Epithelial cell of prostate (primary cell): ENCODE measurements around the gene EXTL2.
A peak's percentile ranks its signal among the peaks of the same experiment; 100 is the strongest.
"Not testable (repeated sequence)": the region's sequence is repeated elsewhere in the genome, so short reads cannot be mapped to it uniquely, and the experiment has no call there.

Source experiments
- DNase-seq: peaks from one replicate; pipeline ENCODE4 v3.0.0-alpha.2; 2011; ENCODE audit warnings: low read depth, low spot score
- H3K27ac ChIP-seq: fragments of 450-650 bp; 2 replicates; pipeline ENCODE4 v1.5.1; 2017; ENCODE audit warnings: mild to moderate bottlenecking

EXTL2 gene

DNA sequence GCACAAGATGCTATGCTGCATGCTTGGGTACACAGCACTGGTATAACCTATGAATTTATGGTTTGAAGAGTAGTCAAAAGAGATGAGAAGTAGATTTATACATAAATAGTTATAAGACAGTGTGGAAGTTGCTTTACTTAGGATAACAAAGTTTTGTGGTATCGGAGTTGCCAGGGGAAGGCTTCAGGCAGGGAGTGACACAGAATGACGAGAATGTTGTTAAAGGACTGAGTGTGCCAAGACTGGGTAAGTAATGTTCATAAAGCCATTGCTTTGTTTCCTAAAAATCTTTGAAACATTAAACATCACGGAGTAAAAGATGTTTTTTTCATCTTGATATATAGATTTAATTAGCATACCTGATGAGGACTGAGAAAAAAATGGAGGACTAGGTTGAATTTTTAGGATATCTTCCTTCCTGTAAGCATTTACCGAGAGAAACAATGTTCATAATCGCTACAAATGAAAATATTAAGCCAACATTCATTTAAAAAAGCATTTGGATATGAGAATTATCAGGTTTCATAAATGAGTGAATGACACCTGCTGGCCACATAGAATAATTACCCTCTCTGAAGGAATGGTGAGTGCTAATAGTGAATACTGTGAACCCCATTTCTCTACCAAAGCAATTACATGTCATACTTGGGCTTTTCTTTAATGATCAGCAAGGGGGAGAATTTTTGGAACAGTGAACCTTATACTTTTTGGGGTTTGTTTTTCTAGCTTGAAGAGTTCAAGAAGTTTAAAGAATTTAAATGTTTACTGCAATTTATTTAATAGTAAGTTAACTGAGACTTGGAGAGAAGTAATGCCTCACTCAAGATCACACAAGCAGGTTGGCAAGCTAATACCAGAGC, 28.4 kb downstream of the EXTL2 start:
- no peak overlapping the region for H3K27ac ChIP-seq
- no peak for DNase-seq

DNA sequence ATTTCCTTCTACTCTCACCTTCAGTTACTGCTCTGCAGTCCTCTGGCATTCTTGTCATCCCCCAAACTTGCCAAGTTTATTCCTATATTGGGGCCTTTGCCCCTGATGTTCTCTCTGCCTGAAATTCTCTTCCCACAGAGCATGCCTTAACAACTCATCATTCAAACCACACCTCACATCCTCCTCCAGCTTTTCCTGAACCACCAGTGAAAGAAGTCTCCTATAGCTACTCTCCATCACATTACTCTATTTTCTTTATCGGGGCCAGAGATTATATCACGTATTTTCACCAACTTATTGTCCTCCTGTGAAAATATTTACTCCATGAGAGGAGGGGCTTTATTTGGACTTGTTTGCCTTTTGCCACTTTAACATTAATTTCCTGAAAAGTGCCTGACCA, 32.1 kb downstream of the EXTL2 start:
- no peak for DNase-seq
- H3K27ac ChIP-seq = no peak overlapping the region

DNA sequence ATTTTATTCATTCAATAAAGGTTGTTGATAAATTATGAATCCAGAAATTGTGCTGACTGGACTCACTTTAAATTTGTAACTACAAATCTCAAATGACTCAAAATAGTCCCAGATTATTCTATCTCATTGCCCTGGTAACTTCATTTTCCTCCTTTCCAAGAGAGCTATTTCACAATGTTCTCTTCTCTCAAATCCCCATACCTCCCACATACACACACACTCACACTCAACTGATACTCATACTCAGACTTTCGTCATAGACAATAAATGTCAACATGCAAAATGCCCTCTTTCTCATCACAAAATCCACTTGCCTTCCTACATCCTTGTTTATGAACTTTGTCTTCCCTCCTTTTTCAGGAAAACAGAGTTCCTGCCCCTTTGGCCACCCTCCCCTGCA, 33.3 kb downstream of the EXTL2 start:
- DNase-seq = no peak
- H3K27ac ChIP-seq = no peak overlapping the region

DNA sequence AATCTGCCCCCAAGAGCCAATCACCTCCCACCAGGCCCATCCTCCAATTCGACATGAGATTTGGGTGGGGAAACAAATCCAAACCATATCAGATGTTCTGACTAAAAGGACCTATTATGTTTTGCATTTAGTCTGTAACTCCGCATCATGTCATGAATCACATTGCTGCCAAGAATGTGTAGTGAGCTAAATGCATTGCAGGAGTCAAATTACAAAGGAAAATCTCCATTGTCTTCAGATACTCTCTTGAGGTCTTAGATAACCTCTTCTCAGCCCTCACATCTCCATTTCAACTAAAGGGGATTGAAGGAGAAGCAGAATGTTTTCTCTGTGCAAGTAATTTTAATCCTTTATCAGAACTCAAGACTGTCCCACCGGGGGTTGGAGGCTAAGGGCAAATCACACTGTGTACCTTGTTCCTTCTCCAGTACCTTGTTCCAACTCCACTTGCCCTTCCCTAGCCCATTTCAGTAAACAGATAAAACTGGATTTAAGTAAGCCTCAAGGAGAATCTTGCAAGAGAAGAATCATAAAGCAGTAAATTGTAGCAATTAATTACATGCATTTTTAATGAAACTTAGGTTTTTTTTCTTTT, 34.1 kb downstream of the EXTL2 start:
- DNase-seq = no peak
- H3K27ac ChIP-seq = no peak overlapping the region

DNA sequence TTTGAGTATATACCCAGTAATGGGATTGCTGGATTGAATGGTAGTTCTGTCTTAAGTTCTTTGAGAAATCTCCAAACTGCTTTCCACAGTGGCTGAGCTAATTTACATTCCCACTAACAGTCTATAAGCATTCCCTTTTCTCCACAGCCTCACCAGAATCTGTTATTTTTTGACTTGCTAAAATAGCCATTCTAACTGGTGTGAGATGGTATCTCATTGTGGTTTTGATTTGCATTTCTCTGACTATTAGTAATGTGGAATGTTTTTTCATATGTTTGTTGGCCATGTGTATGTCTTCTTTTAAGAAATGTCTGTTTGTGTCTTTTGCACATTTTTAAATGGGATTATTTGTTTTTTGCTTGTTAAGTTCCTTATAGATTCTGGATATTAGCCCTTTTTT, 39.5 kb downstream of the EXTL2 start:
- not testable (repeated sequence) for H3K27ac ChIP-seq, DNase-seq

DNA sequence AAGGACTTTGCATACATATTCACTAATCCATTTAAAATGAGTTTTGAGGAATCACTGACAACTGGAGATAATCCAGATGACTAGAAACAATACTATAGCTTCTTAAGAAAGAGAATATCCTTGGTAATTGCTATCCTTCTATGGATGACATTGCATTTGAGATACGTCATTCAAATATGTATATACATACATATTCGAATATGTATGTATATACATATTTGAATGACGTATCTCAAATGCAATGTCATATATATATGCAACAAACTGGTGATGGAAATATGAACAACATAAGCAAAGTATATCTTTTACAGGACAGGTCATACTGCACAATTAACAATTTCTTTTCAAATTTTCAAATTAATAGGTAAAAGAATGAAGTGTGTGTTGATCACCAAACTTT, 41.7 kb downstream of the EXTL2 start:
- no peak overlapping the region for H3K27ac ChIP-seq
- no peak for DNase-seq

DNA sequence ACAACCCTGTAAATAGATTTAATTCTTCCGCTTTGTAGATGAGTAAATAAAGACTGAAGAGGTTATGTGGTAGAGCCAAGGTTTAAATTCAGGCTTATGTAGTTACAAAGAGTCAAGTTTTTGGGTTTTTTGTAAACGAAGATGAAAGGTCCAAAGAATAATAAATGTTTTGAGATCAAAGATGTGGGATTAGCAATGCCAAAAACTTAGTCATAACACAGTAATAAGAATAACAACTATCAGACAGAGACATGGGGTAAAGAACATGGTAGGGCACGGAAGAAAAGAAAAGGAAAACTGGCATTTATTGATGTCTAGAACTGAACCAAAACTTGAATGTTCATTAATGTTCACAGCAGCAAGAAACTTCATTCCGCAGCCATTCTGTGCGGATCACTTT, 42.9 kb downstream of the EXTL2 start:
- no peak for DNase-seq
- no peak overlapping the region for H3K27ac ChIP-seq

DNA sequence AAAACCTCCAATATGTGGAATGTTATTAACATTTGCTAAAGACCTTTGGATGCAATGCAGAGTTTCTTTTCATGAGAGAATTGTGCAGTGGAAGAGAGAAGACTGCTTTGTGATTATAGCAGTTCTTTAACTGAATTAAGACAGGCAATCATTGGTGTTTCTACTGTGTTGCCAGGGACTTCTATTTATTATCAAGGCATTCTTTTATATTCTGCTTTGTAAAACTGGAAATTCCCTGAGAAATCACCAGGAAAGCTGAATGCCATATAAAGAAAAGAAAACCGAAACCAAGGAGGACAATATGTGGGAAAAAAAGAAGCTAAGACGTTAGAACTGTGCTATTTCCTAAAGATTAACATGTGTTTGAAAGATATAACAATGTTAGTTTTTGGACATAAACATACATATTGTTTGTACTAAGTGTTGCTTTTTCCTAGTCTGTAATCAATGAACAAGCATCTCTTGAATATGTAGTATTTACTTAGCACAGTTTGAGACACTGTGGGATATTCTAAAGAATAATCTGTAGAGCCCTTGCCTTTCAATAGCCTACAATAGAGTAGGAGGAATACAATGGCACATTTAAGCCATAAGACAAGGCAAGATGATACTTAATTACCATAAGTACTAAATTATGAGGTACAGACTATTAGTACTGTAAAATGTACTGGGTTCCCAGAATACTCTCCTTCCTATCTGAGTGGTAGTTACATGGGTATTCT, 47.1 kb downstream of the EXTL2 start:
- DNase-seq = no peak
- no peak overlapping the region for H3K27ac ChIP-seq

DNA sequence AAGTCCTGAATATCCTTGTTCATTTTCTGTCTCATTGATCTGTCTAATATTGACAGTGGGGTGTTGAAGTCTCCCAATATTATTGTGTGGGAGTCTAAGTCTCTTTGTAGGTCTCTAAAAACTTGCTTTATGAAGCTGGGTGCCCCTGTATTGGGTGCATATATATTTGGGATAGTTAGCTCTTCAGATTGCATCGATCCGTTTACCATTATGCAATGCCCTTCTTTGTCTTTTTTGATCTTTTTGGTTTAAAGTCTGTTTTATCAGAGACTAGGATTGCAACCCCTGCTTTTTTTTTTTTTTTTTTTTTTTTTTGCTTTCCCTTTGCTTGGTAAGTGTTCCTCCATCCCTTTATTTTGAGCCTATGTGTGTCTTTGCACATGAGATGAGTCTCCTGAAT, 51.5 kb downstream of the EXTL2 start:
- H3K27ac ChIP-seq = not testable (repeated sequence)

DNA sequence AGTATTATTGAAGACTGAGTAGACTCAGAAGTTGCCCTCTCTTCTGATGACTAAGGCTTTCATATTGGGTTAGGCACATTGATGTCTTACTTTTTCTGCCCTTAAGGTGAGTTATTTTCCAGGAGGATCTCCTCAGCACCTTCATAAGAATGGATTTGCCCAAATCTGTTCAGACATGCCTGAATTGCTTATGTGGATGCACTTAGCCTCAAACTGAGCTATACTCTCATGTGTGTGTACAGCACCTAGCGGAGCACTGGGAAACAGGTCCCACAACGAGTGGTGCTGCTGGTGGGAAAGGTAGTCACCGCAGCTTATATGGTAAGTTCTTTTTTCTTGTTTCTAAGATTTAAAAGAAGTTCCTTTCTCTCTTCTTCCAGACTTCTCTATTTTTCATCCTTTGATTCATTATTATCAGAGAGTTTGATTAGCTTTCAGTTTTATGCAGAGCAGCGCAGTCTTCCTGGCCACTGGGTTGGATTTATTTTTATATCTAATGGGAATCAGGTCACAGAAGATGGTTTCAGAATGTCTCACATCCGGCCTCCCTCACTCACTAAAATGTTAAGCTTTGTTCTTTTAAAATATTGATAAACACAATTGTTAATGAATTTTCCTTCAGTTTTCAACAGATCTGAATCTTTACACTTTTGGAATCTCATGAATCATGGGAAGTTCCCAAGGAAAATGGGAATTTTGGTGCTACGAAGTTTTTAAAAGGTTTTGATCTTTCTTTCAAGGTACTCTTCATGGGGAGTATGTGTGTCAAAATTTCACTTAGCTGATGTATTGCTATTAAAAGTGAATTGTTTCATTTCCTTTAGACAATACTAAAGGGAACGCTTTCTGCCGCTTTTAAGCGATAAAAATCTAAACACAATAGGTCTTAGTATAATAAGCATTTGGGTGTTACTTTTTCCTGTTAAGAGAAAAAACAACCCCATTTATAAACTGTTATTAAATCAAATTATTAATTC, 58.5 kb downstream of the EXTL2 start:
- peak; percentile 40 for DNase-seq
- peak overlapping the region; percentile 16 for H3K27ac ChIP-seq

More for the DNA sequence above, 51.5 kb downstream of the EXTL2 start:
- not testable (repeated sequence) for DNase-seq

DNA sequence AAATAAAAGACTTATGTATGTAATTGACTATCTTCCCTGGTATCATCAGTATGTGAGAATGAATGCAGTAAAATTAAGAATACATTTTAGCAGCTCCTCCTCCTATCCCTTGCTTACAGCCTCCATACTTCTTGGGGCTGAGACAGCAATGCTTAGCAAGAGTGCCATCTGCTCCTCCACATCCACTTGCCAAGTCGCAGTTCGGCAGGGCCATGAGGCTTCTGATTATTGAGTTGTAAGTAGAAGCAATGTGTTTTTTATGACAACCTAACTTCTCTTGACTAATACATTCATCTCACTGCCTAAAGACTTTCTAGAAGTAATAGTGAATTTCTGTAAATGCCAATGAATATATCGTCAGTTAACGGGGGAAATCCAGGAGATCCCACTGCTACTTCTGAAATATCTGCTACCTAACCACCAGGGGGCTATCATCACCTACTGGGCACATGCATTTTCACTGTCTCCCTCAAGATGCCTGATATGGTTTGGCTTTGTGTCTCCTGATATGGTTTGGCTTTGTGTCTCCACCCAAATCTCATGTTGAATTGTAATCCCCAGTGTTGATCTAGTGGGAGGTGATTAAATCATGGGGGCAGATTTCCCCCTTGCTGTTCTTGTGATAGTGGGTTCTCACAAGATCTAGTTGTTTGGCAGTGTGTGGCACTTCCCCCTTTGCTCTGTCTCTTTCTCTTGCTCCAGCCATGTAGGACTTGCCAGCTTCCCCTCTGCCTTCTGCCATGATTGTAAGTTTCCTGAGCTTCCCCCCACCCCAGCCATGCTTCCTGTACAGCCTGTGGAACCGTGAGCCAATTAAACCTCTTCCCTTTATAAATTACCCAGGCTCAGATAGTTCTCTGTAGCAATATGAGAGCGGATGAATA, 59.6 kb downstream of the EXTL2 start:
- H3K27ac ChIP-seq = peak overlapping the region; percentile 16
- no peak for DNase-seq

DNA sequence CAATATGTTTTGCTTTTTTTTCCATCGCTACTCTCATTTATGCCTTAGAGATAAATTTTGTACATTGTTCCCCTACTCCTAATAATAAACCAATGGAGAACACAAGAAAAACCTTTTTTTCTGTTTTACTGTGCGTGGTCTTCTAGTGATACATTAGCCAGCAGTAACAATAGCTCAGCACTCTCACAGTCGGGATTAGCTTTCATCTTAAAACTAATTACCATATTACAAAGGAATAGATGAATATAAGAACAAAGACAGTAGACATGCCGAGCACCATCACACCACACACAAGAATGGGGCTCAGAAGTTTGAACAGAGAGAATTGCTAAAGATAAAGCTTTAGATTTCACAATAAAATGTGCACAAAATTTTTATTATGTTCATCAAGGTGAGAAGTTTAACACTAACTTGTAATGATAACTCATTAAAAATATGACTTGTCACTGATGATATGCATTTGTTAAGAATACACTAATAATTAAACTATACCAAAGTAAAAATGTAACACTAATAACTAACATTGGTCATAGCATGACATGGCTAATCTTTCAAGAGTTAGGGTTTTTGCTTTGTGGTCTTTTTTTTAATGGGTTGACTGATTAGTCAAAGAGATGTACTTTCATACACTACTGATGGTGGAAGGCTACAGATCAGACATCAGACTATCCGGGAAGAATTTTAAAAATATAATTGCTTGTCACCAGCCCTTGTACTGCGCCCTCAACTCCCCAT, 61.8 kb downstream of the EXTL2 start:
- no peak overlapping the region for H3K27ac ChIP-seq
- no peak for DNase-seq

DNA sequence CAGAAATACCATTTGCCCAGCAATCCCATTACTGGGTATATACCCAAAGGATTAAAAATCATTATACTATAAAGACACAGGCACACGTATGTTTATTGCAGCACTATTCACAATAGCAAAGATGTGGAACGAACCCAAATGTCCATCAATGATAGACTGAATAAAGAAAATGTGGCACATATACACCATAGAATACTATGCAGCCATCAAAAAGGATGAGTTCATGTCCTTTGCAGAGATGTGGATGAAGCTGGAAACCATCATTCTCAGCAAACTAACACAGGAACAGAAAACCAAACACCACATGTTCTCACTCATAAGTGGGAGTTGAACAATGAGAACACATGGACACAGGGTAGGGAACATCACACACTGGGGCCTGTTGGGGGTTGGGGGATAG, 69.0 kb downstream of the EXTL2 start:
- DNase-seq, H3K27ac ChIP-seq: not testable (repeated sequence)
